OCI-LY3 (cell line): Measurements from ENCODE around the gene CMSS1.

Experiments
- CTCF ChIP-seq: fragments of 200-600, 300-600 bp; sonication (generic); IDR thresholded peaks from 2 replicates; pipeline ENCODE4 v1.5.1; 2014; ENCODE audit warnings: antibody characterized with exemption, low read length, low read depth
- EZH2phosphoT487 ChIP-seq: fragments of 200-600 bp; shearing (Covaris generic); IDR thresholded peaks from 2 replicates; pipeline ENCODE4 v1.6.1; 2018; ENCODE audit warnings: antibody characterized with exemption, mixed run types, low read depth

DNA sequence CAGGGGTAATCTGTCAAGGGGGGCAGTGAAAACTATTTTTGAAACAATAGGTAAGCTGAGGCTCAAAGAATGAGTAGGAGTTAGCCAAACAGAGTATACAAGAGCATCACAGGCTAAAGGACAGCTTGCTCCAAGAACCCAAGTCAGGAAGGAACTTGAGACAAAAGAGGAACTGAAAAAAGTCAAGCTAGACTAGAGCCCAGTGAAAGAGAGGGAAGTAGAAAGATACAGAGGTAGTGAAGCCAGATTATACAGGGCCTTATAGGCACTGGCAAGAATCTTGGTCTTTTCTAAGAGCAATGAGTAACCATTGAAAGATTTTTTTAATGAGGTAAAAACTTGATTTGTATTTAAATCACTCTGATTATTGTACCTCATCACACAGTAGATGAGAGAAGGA, 226.7 kb downstream of the CMSS1 start:
- no peak for TF ChIP-seq CTCF
- no peak for TF ChIP-seq EZH2phosphoT487
